CMK (cell line): ENCODE measurements around the gene DDIT4.
A peak's percentile ranks its signal among the peaks of the same experiment; 100 is the strongest.
"Not testable (repeated sequence)": the region's sequence is repeated elsewhere in the genome, so short reads cannot be mapped to it uniquely, and the experiment has no call there.

ENCODE experiments used
- DNase-seq: peaks from one replicate; pipeline ENCODE4 v3.0.0-alpha.2; 2010; ENCODE audit warnings: low read depth

DDIT4 gene

GRCh38 chr10:72296829-72297280 lies 23.1 kb downstream of the DDIT4 start:
- not testable (repeated sequence) for DNase-seq

GRCh38 chr10:72297281-72297804 lies 23.6 kb downstream of the DDIT4 start:
- DNase-seq = peak; percentile 94

GRCh38 chr10:72297805-72298591 lies 24.3 kb downstream of the DDIT4 start:
- DNase-seq = peak; percentile 98

GRCh38 chr10:72298592-72299519 lies 25.1 kb downstream of the DDIT4 start:
- no peak for DNase-seq

GRCh38 chr10:72303424-72304128 lies 29.9 kb downstream of the DDIT4 start:
- no peak for DNase-seq

- DNase-seq = no peak
Observed at GRCh38 chr10:72306215-72306760, 32.6 kb downstream of the DDIT4 start.

GRCh38 chr10:72307711-72308110 lies 34.0 kb downstream of the DDIT4 start:
- DNase-seq = not testable (repeated sequence)

- DNase-seq = peak; percentile 88
Observed at GRCh38 chr10:72308320-72308987, 34.7 kb downstream of the DDIT4 start.

- DNase-seq = no peak
Observed at GRCh38 chr10:72309290-72310240, 35.8 kb downstream of the DDIT4 start.

- DNase-seq = no peak
Observed at GRCh38 chr10:72310241-72310633, 36.5 kb downstream of the DDIT4 start.

- DNase-seq = no peak
Observed at GRCh38 chr10:72310636-72311035, 36.9 kb downstream of the DDIT4 start.

GRCh38 chr10:72311667-72312066 lies 37.9 kb downstream of the DDIT4 start:
- DNase-seq = no peak

- DNase-seq = no peak
Observed at GRCh38 chr10:72312865-72313391, 39.2 kb downstream of the DDIT4 start.

- DNase-seq = no peak
Observed at GRCh38 chr10:72314263-72314662, 40.5 kb downstream of the DDIT4 start.

- no peak for DNase-seq
Observed at GRCh38 chr10:72315054-72315453, 41.3 kb downstream of the DDIT4 start.

- no peak for DNase-seq
Observed at GRCh38 chr10:72315611-72316385, 42.1 kb downstream of the DDIT4 start.

- no peak for DNase-seq
Observed at GRCh38 chr10:72316386-72316700, 42.6 kb downstream of the DDIT4 start.

GRCh38 chr10:72316748-72317435 lies 43.2 kb downstream of the DDIT4 start:
- DNase-seq = no peak
